GM12892 (cell line): ENCODE data around the gene C2orf68.

Experiments
- POLR2A ChIP-seq: IDR thresholded peaks from 2 replicates; pipeline ENCODE4 v1.6.1; 2011; ENCODE audit warnings: low read depth, low read length, control low read depth
- POLR2AphosphoS5 ChIP-seq: IDR thresholded peaks from 2 replicates; pipeline ENCODE4 v1.6.1; 2011; ENCODE audit warnings: low read depth, low read length, control low read depth
- TAF1 ChIP-seq: IDR thresholded peaks from 2 replicates; pipeline ENCODE4 v1.6.1; 2011; ENCODE audit warnings: low read depth, mild to moderate bottlenecking, control low read depth, low read length, borderline replicate concordance

DNA sequence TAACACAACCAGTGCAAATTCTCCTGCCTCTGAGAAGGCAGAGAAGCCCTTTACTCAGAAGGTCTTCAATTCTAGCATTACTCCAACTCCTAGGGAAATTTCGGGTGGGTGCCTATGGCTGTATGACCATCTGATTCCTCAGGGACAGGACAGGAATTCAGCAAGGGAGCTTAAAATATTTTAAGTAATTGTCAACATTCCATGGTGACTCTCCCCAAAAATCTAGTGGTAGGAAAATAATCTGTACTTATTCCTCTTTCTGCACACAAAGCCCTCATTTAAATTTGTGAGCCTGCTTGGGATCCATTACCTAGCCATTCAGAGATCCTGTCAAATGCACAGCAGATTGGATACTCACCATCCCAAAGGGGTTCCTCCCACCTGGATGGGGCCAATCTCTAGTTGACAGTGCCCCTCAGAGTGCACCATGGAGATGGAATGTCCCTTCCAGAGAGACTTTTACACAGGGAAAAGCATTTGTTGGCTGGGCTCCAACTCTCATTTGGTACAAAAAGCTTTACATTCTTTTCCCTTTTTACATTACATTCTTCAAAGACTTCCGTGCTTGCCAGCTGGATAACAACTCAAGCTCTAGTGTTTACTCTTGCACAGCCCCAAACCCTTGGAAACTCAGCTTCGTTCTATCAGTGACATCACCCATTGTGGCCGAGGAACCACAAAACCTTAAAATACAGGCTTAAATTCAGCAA, 6.3 kb downstream of the C2orf68 start:
- TF ChIP-seq POLR2A (no peak), POLR2AphosphoS5 (no peak), TAF1 (no peak)
